ENCODE results near the gene MAP3K9.

- TF ChIP-seq CTCF (conservative IDR thresholded peaks at IDR 0.05; ENCODE audit: low read length) (no peak), EZH2phosphoT487 (IDR thresholded peaks at IDR 0.05; ENCODE audit: borderline replicate concordance, low read depth, low read length) (no peak)
Measured at GRCh38 chr14:70697701-70698100, 111.6 kb downstream of the MAP3K9 start.

All from OCI-LY7 (cell line).